WTC11 (cell line): ENCODE data around the gene TMPRSS3. TPM values are rescaled to one million over a fixed set of nuclear protein-coding genes. Genes with fewer than 3 reads are reported as not detected.

Experiments
- ATAC-seq: fragments of 200-7000 bp; cut with Tn5 transposase; 2 replicates; pipeline ENCODE4 v1.10.0; 2021; ENCODE audit warnings: mild to moderate bottlenecking, moderate library complexity
- CTCF ChIA-PET: fragments of 300-600 bp; sonication (Branson Sonifier 250); formaldehyde crosslinking; loops from one replicate; lab custom pipeline; 2021; ENCODE audit warnings: antibody characterized with exemption; lab: Charles Lee
- POLR2A ChIA-PET: fragments of 350-600 bp; sonication (Branson Sonifier 250); formaldehyde crosslinking; loops from one replicate; lab custom pipeline; 2021; ENCODE audit warnings: antibody characterized with exemption; lab: Charles Lee
- DNase-seq: peaks from one replicate; pipeline ENCODE4 v3.0.0; 2021; ENCODE audit warnings: low spot score
- H3K27ac Mint-ChIP-seq: 2 replicates; pipeline ENCODE4 v1.8.0; 2021; ENCODE audit warnings: mixed read lengths
- H3K27me3 Mint-ChIP-seq: 2 replicates; pipeline ENCODE4 v1.8.0; 2021; ENCODE audit warnings: low read depth, mild to moderate bottlenecking, moderate library complexity, mixed read lengths
- H3K36me3 Mint-ChIP-seq: 2 replicates; pipeline ENCODE4 v1.8.0; 2021; ENCODE audit warnings: mixed read lengths
- H3K4me1 Mint-ChIP-seq: 2 replicates; pipeline ENCODE4 v1.8.0; 2022; ENCODE audit warnings: mixed read lengths
- H3K4me3 Mint-ChIP-seq: 2 replicates; pipeline ENCODE4 v1.8.0; 2021; ENCODE audit warnings: mild to moderate bottlenecking, moderate library complexity, mixed read lengths
- H3K9me3 Mint-ChIP-seq: 2 replicates; pipeline ENCODE4 v1.8.0; 2021; ENCODE audit warnings: mixed read lengths
- JAZF1 ChIP-seq: fragments of 250-450 bp; sonication (Bioruptor Pico); IDR thresholded peaks from 2 replicates; pipeline ENCODE4 v1.9.0; 2021; ENCODE audit warnings: moderate library complexity, mild to moderate bottlenecking, inconsistent platforms
- RORB ChIP-seq: fragments of 250-450 bp; sonication (Bioruptor Pico); IDR thresholded peaks from 2 replicates; pipeline ENCODE4 v1.9.0; 2021; ENCODE audit warnings: mild to moderate bottlenecking
- SMAD4 ChIP-seq: sonication (generic); formaldehyde crosslinking; IDR thresholded peaks from 2 replicates; pipeline ENCODE4 v1.8.0; 2022; ENCODE audit warnings: mild to moderate bottlenecking, missing genetic modification reagents
- ZBTB21 ChIP-seq: sonication (generic); formaldehyde crosslinking; IDR thresholded peaks from 2 replicates; pipeline ENCODE4 v1.8.1; 2023; ENCODE audit warnings: mild to moderate bottlenecking, missing genetic modification reagents, borderline replicate concordance
- ZNF396 ChIP-seq: fragments of 250-450 bp; sonication (Bioruptor Pico); IDR thresholded peaks from 2 replicates; pipeline ENCODE4 v1.8.0; 2021; ENCODE audit warnings: mild to moderate bottlenecking, moderate library complexity, borderline replicate concordance
- total RNA-seq: library from RNA; stranded (reverse); gene quantifications from 3 replicates; pipeline ENCODE4 v1.2.3, GENCODE V29; 2021
- TF ChIP-seq, protein P1 (sequence below): sonication (generic); formaldehyde crosslinking; IDR thresholded peaks from 2 replicates; pipeline ENCODE4 v1.8.0; 2022; ENCODE audit warnings: mild to moderate bottlenecking, missing genetic modification reagents
- TF ChIP-seq, protein P2 (sequence below): sonication (generic); formaldehyde crosslinking; IDR thresholded peaks from 2 replicates; pipeline ENCODE4 v1.8.0; 2023; ENCODE audit warnings: missing genetic modification reagents, mild to moderate bottlenecking, borderline replicate concordance
- TF ChIP-seq, protein P3 (sequence below): sonication (generic); formaldehyde crosslinking; conservative IDR thresholded peaks from 2 replicates; pipeline ENCODE4 v1.8.1; 2022; ENCODE audit warnings: mild to moderate bottlenecking, missing genetic modification reagents
- TF ChIP-seq, protein P4 (sequence below): fragments of 250-450 bp; sonication (Bioruptor Pico); IDR thresholded peaks from 2 replicates; pipeline ENCODE4 v1.9.0; 2021; ENCODE audit warnings: mild to moderate bottlenecking
- TF ChIP-seq, protein P5 (sequence below): sonication (generic); formaldehyde crosslinking; IDR thresholded peaks from 2 replicates; pipeline ENCODE4 v1.8.1; 2023; ENCODE audit warnings: mild to moderate bottlenecking, moderate library complexity, missing genetic modification reagents
- TF ChIP-seq, protein P6 (sequence below): sonication (generic); formaldehyde crosslinking; IDR thresholded peaks from 2 replicates; pipeline ENCODE4 v1.8.1; 2023; ENCODE audit warnings: mild to moderate bottlenecking, missing genetic modification reagents, borderline replicate concordance
- TF ChIP-seq, protein P7 (sequence below): fragments of 250-450 bp; sonication (Bioruptor Pico); IDR thresholded peaks from 2 replicates; pipeline ENCODE4 v1.9.0; 2021; ENCODE audit warnings: mild to moderate bottlenecking, borderline replicate concordance

Gene TMPRSS3
- total RNA-seq, 1 experiment from 2014 or later: 0.39 TPM

DNA sequence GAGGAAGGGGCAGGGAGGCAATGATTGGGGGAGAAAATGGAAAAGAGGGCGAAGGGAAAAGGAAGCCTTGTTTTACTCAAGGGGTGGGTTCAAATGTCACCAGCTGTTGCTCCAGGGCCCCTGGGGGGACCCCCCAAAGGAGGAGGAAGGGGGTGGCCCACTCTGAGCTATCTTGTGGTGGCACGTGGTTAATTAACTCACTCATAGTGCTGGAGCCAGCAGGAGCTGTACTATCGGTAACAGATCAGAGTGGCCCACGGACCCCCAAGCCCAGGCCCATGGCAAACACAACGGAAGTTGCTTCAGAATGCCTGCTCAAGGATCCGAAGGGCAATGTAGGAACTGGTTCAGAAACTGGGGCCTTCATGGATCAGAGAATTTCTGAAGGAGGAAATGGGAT lies 52.3 kb downstream of the TMPRSS3 start:
- DNase-seq (no peak), ATAC-seq (no peak)
- POLR2A ChIA-PET: no interaction called here
- CTCF ChIA-PET: no interaction called here
- Mint-ChIP-seq H3K4me1 (peaks cover 4% of the 10 kb centered on the region), H3K4me3 (no peak overlapping the region), H3K36me3 (no peaks in the 10 kb centered on the region), H3K27ac (no peak overlapping the region), H3K27me3 (no peaks in the 10 kb centered on the region), H3K9me3 (no peaks in the 10 kb centered on the region)
- TF ChIP-seq, protein P1, sequence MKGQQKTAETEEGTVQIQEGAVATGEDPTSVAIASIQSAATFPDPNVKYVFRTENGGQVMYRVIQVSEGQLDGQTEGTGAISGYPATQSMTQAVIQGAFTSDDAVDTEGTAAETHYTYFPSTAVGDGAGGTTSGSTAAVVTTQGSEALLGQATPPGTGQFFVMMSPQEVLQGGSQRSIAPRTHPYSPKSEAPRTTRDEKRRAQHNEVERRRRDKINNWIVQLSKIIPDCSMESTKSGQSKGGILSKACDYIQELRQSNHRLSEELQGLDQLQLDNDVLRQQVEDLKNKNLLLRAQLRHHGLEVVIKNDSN: no peak

DNA sequence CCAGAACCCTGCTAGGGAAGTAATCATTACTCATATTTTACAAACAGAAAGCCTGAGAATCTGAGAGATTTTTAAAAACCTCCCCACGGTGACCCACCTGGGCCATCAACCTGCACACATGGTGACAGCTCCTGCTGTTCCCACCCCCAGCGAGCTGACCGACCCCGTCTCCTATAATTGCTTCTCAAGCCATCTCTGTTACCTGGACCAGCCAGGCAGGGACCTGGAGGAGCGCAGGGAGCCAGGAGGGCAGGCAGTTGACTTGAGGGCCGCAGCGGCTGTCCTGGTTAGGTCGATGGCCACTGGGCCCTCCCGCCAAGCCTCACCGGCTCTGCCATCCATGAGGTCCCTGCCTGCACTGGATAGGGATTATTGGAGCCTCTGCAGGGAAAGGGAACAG lies 52.8 kb downstream of the TMPRSS3 start:
- no peaks in the 10 kb centered on the region for H3K27me3 Mint-ChIP-seq
- no peak overlapping the region for H3K27ac Mint-ChIP-seq
- ChIA-PET CTCF (interaction anchor here (0.7 to 1.4 kb wide), 2 partner anchors 33 to 250 kb away, joined by 3 to 13 read pairs; no protein-coding TSS in a partner anchor), POLR2A (no interaction called here)
- peaks cover 8% of the 10 kb centered on the region for H3K4me1 Mint-ChIP-seq
- no peak overlapping the region for H3K4me3 Mint-ChIP-seq
- no peak for DNase-seq
- no peaks in the 10 kb centered on the region for H3K9me3 Mint-ChIP-seq
- TF ChIP-seq, protein P2, sequence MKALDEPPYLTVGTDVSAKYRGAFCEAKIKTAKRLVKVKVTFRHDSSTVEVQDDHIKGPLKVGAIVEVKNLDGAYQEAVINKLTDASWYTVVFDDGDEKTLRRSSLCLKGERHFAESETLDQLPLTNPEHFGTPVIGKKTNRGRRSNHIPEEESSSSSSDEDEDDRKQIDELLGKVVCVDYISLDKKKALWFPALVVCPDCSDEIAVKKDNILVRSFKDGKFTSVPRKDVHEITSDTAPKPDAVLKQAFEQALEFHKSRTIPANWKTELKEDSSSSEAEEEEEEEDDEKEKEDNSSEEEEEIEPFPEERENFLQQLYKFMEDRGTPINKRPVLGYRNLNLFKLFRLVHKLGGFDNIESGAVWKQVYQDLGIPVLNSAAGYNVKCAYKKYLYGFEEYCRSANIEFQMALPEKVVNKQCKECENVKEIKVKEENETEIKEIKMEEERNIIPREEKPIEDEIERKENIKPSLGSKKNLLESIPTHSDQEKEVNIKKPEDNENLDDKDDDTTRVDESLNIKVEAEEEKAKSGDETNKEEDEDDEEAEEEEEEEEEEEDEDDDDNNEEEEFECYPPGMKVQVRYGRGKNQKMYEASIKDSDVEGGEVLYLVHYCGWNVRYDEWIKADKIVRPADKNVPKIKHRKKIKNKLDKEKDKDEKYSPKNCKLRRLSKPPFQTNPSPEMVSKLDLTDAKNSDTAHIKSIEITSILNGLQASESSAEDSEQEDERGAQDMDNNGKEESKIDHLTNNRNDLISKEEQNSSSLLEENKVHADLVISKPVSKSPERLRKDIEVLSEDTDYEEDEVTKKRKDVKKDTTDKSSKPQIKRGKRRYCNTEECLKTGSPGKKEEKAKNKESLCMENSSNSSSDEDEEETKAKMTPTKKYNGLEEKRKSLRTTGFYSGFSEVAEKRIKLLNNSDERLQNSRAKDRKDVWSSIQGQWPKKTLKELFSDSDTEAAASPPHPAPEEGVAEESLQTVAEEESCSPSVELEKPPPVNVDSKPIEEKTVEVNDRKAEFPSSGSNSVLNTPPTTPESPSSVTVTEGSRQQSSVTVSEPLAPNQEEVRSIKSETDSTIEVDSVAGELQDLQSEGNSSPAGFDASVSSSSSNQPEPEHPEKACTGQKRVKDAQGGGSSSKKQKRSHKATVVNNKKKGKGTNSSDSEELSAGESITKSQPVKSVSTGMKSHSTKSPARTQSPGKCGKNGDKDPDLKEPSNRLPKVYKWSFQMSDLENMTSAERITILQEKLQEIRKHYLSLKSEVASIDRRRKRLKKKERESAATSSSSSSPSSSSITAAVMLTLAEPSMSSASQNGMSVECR (CRISPR knock-in tag): no peak
- no peak for TF ChIP-seq ZBTB21
- TF ChIP-seq, protein P3, sequence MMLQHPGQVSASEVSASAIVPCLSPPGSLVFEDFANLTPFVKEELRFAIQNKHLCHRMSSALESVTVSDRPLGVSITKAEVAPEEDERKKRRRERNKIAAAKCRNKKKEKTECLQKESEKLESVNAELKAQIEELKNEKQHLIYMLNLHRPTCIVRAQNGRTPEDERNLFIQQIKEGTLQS: no peak
- TF ChIP-seq, protein P4, sequence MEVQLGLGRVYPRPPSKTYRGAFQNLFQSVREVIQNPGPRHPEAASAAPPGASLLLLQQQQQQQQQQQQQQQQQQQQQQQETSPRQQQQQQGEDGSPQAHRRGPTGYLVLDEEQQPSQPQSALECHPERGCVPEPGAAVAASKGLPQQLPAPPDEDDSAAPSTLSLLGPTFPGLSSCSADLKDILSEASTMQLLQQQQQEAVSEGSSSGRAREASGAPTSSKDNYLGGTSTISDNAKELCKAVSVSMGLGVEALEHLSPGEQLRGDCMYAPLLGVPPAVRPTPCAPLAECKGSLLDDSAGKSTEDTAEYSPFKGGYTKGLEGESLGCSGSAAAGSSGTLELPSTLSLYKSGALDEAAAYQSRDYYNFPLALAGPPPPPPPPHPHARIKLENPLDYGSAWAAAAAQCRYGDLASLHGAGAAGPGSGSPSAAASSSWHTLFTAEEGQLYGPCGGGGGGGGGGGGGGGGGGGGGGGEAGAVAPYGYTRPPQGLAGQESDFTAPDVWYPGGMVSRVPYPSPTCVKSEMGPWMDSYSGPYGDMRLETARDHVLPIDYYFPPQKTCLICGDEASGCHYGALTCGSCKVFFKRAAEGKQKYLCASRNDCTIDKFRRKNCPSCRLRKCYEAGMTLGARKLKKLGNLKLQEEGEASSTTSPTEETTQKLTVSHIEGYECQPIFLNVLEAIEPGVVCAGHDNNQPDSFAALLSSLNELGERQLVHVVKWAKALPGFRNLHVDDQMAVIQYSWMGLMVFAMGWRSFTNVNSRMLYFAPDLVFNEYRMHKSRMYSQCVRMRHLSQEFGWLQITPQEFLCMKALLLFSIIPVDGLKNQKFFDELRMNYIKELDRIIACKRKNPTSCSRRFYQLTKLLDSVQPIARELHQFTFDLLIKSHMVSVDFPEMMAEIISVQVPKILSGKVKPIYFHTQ (CRISPR knock-in tag): no peak
- no peak for TF ChIP-seq ZNF396
- TF ChIP-seq JAZF1: no peak
- TF ChIP-seq, protein P5, sequence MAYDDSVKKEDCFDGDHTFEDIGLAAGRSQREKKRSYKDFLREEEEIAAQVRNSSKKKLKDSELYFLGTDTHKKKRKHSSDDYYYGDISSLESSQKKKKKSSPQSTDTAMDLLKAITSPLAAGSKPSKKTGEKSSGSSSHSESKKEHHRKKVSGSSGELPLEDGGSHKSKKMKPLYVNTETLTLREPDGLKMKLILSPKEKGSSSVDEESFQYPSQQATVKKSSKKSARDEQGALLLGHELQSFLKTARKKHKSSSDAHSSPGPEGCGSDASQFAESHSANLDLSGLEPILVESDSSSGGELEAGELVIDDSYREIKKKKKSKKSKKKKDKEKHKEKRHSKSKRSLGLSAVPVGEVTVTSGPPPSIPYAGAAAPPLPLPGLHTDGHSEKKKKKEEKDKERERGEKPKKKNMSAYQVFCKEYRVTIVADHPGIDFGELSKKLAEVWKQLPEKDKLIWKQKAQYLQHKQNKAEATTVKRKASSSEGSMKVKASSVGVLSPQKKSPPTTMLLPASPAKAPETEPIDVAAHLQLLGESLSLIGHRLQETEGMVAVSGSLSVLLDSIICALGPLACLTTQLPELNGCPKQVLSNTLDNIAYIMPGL (CRISPR knock-in tag): no peak
- TF ChIP-seq SMAD4 (CRISPR knock-in tag): no peak
- TF ChIP-seq RORB (CRISPR knock-in tag): no peak
- TF ChIP-seq, protein P6, sequence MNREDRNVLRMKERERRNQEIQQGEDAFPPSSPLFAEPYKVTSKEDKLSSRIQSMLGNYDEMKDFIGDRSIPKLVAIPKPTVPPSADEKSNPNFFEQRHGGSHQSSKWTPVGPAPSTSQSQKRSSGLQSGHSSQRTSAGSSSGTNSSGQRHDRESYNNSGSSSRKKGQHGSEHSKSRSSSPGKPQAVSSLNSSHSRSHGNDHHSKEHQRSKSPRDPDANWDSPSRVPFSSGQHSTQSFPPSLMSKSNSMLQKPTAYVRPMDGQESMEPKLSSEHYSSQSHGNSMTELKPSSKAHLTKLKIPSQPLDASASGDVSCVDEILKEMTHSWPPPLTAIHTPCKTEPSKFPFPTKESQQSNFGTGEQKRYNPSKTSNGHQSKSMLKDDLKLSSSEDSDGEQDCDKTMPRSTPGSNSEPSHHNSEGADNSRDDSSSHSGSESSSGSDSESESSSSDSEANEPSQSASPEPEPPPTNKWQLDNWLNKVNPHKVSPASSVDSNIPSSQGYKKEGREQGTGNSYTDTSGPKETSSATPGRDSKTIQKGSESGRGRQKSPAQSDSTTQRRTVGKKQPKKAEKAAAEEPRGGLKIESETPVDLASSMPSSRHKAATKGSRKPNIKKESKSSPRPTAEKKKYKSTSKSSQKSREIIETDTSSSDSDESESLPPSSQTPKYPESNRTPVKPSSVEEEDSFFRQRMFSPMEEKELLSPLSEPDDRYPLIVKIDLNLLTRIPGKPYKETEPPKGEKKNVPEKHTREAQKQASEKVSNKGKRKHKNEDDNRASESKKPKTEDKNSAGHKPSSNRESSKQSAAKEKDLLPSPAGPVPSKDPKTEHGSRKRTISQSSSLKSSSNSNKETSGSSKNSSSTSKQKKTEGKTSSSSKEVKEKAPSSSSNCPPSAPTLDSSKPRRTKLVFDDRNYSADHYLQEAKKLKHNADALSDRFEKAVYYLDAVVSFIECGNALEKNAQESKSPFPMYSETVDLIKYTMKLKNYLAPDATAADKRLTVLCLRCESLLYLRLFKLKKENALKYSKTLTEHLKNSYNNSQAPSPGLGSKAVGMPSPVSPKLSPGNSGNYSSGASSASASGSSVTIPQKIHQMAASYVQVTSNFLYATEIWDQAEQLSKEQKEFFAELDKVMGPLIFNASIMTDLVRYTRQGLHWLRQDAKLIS: no peak
- TF ChIP-seq, protein P7, sequence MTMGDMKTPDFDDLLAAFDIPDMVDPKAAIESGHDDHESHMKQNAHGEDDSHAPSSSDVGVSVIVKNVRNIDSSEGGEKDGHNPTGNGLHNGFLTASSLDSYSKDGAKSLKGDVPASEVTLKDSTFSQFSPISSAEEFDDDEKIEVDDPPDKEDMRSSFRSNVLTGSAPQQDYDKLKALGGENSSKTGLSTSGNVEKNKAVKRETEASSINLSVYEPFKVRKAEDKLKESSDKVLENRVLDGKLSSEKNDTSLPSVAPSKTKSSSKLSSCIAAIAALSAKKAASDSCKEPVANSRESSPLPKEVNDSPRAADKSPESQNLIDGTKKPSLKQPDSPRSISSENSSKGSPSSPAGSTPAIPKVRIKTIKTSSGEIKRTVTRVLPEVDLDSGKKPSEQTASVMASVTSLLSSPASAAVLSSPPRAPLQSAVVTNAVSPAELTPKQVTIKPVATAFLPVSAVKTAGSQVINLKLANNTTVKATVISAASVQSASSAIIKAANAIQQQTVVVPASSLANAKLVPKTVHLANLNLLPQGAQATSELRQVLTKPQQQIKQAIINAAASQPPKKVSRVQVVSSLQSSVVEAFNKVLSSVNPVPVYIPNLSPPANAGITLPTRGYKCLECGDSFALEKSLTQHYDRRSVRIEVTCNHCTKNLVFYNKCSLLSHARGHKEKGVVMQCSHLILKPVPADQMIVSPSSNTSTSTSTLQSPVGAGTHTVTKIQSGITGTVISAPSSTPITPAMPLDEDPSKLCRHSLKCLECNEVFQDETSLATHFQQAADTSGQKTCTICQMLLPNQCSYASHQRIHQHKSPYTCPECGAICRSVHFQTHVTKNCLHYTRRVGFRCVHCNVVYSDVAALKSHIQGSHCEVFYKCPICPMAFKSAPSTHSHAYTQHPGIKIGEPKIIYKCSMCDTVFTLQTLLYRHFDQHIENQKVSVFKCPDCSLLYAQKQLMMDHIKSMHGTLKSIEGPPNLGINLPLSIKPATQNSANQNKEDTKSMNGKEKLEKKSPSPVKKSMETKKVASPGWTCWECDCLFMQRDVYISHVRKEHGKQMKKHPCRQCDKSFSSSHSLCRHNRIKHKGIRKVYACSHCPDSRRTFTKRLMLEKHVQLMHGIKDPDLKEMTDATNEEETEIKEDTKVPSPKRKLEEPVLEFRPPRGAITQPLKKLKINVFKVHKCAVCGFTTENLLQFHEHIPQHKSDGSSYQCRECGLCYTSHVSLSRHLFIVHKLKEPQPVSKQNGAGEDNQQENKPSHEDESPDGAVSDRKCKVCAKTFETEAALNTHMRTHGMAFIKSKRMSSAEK (CRISPR knock-in tag): no peak
- TF ChIP-seq, all 79 proteins: peak for 0
- no peak for ATAC-seq
- no peaks in the 10 kb centered on the region for H3K36me3 Mint-ChIP-seq
